ENCODE measurements around the gene C1QL4.

- TF ChIP-seq, protein P1, sequence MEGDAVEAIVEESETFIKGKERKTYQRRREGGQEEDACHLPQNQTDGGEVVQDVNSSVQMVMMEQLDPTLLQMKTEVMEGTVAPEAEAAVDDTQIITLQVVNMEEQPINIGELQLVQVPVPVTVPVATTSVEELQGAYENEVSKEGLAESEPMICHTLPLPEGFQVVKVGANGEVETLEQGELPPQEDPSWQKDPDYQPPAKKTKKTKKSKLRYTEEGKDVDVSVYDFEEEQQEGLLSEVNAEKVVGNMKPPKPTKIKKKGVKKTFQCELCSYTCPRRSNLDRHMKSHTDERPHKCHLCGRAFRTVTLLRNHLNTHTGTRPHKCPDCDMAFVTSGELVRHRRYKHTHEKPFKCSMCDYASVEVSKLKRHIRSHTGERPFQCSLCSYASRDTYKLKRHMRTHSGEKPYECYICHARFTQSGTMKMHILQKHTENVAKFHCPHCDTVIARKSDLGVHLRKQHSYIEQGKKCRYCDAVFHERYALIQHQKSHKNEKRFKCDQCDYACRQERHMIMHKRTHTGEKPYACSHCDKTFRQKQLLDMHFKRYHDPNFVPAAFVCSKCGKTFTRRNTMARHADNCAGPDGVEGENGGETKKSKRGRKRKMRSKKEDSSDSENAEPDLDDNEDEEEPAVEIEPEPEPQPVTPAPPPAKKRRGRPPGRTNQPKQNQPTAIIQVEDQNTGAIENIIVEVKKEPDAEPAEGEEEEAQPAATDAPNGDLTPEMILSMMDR (IDR thresholded peaks at IDR 0.05; ENCODE audit: low read depth, low read length), result peak; percentile 83
- no peak for TF ChIP-seq POLR2A (IDR thresholded peaks at IDR 0.05; ENCODE audit: extremely low read depth, insufficient read length)
- TF ChIP-seq, protein P2, sequence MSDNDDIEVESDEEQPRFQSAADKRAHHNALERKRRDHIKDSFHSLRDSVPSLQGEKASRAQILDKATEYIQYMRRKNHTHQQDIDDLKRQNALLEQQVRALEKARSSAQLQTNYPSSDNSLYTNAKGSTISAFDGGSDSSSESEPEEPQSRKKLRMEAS (IDR thresholded peaks at IDR 0.05; ENCODE audit: low read depth, low read length), result no peak
Observed at GRCh38 chr12:49342066-49342913, 5.3 kb upstream of the C1QL4 start.

Data from NB4 (cell line).